Stimulated activated CD4-positive, alpha-beta T cell treated with anti-CD3 and anti-CD28 coated beads, Interleukin-1b, Interleukin-23, amount 100 ng/mL, for 1 hour (primary cell): ENCODE data around the gene ACACA.

Source experiments
- DNase-seq, 2 donors: peaks; one replicate each; pipeline ENCODE4 v3.0.0-alpha.2; 2020; ENCODE audit warnings: low read depth in 2 of 2

ACACA gene

DNA sequence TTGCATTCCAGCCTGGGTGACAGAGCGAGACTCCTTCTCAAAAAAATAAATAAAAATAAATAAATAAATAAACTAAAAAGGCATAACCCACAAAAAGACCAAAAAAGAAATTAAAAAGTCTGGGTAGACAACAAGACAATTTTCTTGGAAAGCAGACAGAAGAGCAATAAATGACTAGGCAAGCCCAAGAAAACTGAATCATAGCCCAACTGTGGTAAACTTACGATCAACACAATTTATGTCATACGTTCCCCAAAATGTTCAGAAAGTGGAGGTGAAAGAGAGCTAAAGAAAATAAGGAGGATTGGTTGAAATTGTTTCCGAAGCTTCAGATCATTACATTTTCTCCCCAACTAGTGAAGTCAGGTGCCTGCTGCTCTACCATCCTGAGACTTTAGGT is 62.1 kb downstream of the ACACA start:
- no peak for DNase-seq

DNA sequence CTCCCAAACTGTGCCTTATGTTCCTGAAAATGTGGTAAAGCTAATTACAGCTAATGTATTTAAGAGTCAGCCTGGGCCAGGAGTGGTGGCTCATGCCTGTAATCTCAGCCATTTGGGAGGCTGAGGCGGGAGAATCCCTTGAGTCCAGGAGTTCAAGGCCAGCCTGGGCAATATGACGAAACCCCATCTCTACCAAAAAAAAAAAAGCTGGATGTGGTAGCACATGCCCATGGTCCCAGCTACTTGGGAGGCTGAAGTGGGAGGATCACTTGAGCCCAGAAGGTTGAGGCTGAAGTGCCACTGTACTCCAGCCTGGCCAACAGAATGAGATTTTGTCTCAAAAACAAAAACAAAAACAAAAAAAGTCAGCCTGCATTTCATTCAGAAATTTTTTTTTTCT is 64.0 kb downstream of the ACACA start:
- DNase-seq, result no peak

DNA sequence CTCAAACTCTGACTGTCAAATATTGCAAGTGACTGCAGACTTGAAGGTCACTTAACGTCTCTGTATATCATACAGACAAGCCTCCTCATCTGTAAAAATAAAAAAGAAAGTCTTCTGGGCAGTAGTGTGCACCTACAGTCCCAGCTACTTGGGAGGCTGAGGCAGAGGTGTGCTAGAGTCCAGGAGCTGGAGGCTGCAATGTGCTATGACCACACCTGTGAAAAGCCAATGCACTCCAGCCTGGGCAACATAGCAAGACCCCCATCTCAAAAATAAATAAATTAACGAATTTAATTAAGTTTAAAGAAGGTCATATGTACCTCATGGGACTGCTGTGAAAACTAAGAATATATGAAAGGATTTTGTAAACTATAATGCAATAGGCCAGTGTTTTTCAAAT is 65.8 kb downstream of the ACACA start:
- no peak for DNase-seq

DNA sequence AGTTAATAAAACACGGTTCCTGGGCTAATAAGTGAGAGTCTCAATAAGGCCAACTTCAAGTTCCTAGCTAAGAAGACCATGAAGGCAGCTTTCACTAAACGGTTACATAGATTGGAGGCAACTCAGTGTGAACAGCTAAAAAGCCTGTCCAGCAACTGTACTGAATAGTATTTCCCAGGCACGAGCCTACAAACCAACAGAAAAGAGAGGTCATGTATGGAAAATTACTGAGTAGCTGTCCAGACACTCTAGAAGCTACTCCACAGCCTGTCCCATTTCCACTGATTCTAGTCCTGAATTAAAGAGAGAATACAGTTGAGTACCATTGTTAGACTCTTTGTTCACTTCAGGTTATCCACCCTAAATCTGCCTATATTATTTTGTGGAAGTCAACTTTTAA is 67.3 kb downstream of the ACACA start:
- no peak for DNase-seq

DNA sequence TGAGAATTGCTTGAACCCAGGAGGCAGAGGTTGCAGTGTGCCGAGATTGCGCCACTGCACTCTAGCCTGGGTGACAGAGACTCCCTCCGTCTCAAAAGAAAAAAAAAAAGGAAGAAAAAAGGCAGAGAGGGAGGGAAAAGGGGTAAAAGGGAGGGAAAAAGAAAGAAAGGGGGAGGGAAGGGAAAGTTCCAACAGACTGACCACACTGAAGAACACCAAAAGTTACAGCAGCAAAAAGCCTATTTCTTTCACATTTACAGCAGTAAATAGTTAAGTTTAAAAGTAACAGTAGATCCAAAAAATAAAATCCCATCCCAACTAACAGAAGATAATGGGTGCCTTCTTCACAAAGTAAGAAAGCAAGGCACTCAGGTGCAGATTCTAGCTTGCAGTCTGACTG is 67.8 kb downstream of the ACACA start:
- no peak for DNase-seq

DNA sequence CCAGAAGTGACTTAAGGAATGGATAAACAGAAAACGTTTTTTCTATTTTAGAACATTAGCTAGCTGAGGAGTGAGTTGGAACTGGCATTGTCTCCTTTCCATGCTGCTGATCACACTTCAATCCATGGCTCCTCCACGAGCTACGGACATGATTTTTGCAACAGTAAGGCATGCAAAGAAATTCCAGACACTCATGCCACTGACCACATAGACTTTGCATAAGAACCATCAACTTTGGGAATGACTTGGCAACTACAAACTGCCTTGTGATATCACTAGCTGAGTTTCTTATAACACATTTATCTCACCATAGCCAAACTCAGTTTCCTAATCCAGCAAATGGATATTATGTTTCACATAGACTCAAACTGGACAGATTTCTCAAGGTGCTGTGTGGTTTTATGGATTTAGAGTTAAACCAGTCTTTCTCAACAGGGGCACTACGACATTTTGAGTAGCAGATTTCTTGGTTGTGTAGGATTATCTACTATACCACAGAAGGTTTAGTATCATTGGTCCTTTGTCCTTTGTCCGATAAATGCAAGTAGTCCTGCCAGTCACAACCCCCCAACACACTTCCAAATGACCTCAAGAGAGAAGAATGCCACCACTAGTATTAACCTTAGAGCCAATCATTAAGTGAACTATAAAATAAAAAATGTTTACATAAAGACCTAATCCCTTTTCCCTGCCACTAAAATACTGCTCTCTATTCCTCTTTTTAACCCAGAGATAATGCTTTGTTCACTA is 79.1 kb downstream of the ACACA start:
- DNase-seq, result no peak

DNA sequence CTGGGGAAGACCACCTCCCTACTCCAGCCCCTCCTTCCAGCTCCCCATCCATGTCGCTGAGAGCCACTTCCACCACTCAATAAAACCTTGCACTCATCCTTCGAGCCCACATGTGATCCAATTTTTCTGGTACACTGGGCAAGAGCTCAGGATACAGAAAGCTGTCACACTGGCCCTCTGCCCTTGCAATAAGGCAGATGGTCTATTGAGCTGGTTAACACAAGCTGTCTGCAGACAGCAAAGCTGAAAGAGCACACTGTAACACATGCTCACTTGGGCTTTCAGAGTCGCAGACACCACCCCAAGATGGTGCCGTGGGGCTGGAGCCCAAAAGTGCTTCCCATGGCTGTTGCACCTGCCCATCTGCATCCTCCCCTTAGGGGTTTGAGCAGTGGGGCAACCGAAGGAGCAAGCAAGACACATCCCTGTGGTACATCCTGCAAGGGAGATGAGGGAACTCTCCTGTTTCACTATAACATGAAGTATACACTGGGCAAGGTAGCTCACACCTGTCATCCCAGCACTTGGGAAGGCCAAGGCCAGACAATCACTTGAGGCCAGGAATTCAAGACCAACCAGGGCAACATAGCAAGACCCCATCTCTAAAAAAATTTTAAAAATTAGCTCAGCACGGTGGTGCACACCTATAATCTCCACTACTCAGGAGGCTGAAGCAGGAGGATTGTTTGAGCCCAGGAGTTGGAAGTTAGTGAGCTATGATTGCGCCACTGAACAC is 83.6 kb downstream of the ACACA start:
- DNase-seq, result no peak

DNA sequence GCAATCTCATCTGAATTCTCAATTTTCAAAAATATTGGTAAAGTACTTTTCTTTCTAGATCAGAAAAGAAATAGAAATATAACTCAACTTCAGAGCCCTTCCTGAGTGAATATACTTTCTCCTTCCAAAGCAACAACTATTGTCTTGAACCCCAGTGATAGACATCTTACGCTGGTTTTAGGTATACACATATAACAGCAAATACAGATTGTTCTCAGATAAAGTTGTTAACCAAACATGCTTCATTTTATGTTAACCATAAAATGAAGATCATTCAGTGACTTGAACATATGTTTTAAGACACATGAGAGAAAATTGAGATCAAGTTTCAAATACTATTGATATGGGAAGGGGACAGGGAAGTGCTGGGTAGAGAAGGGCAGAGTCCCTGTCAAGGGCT is 84.5 kb downstream of the ACACA start:
- no peak for DNase-seq

DNA sequence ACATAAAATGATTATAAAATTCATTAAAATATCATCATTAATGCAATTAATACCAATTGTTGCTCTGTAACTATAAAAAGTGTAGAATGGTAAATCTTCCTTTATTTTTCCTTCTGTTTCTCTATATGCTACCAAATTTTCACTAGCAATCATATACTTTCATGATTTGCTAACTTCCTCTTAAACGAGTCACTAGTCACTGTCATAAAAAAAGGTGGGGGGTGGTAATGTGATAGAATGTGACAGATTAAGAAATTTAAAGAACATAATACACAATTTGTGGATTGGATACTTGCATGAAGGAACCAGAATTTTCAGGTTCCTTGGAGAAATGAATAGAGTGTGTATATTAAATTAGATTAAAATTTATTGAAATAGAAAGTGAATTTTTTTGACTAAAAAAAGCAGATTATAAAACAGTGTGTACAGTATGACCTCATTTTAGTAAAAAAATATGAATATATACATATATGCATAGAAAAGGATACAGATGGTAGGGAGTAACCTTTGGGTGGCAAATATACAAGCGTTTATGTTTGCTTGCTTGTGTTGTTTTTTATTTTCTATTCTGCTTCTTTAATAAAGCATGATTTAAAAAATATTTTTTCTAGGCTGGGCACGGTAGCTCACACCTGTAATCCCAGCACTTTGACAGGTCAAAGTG is 87.6 kb downstream of the ACACA start:
- DNase-seq, result no peak

DNA sequence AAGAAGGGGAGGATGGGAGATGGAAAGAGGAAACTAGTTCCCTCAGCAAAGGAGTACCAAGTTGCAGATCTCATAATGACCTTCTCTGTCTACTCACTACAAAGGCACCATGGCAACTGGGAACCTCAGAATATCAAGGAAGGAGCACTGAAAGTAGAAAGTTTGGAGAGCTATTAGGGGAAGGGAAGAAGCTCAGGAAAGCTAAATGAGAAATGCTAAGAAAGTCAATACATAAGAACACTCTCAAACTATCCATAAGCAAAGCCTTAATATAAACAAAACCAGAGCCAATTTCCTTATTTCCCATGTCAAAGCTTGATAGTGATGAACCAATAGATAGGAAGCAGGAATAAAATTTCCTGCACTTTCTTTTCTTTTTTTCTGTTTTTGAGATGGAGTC is 88.8 kb downstream of the ACACA start:
- DNase-seq, result no peak

DNA sequence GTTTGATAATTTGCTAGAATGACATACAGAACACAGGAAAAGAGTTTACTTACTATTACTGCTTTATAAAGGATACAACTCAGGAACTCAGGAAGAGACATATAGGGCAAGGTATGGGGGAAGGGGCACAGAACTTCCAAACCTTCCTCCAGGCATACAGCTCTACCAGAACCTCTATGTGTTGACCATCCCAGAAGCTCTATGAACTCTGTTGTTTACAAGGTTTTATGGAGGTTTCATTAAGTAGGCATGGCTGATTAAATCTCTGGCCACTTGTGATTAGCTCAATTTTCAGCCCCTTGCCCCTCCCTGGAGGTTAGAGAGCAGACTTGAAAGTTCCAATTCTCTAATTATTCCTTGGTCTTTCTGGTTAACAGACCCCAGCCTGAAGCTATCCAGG is 91.0 kb downstream of the ACACA start:
- DNase-seq, result no peak

DNA sequence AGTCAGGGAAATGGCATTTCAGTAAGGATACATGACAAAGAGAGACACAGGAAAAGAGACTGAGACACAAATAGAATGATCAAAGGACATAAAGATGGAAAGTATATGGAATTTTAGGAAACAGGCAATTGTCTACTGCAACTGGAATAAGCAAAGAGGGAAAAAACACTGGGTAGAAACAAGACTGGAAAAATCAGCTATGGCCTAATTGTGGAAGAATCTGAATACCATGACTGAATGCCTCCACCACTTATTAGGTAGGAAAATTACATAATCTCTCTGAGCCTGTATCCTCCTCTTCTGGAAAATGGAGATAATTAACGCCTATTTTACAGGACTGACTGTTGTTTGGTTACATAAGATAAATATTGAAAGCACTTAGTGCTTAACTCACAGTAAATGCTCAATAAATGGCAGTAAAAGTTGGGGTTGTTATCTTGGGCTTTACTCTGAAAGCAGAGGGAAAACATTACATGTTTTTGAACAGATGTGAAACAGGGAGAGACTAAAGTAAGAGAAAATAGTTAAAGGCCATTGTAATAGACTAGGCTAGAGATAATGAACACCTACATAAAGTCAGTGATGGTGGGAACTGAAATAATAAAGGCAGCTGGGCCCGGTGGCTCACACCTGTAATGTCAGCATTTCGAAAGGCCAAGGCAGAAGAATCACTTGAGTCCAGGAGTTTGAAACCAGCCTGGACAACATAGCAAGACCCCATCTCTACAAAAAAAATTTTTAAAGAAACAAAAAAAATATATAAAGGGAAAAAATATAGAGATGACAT is 94.3 kb downstream of the ACACA start:
- DNase-seq, result no peak

DNA sequence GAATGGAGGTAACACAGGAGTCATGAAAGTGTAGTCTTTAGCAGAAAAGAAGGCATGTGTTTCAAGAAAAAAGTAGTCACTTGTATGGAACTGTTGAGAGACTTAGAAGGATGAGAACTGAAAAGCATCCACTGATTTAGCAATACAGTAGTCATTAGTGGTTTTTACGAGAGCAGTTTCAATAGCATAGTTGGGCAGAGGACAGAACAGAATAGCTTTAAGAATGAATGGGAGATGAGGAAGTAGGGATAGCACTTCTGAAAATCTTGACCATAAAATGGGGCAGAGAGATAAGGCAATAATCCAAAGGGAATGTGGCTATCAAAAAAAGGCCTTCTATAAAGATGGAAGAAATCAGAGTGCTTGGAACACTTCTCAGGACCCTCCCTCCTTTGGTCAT is 95.7 kb downstream of the ACACA start:
- no peak for DNase-seq

DNA sequence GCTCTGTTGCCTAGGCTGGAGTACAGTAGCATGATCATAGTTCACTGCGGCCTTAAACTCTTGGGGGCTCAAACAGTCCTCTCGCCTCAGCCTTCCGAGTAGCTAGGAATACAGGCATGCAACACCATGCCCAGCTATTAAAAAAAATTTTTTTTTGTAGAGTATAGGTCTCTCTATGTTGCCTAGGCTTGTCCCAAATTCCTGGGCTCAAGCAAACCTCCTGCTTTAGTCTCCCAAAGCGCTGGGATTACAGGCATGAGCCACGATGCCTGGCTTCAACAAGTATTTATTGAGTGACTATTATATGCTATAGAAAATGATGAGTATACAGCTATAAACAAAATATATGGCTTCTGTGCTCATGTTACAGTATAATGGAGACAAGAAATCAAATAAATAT is 97.6 kb downstream of the ACACA start:
- no peak for DNase-seq

DNA sequence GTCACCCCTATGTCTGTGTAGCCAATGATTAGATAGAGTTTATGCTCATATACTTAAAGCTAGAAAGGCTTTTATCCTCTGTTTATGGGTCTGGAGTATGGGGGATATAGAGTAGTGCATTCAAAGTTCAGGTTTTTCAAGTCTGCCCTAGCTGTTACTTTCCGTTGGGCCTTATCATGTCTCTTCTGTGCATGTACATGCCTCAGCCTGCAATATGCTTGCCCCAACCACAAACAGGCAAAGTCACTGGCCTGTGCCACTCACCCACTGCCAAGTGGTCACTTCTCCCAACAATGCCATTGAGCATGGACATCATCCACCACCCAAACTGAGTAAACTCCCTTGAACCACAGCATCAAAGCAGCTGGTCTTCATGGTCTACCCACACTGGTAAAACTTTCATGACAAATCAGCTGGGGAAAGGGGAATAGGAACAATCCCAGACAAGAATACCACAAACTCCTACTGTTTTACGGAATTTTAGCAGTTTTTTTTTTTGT is 101.2 kb downstream of the ACACA start:
- DNase-seq, result no peak

DNA sequence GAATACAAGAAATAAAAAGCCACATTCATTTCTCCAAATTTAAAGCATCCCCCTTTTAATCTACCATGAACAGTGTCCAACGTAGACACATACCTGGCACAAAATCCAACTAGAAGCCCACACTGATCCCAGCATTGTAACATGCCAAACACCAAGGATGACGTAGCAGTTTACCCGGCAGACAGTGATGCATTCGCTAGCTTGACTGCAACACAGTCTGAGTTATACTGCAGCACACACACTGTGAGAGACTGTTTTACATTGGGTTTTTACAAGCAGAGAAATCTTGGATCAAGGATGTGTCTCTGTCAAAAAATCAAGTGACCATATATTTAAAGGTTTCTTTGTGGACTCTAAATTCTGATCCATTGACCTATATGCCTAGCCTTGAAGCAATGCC is 105.3 kb downstream of the ACACA start:
- DNase-seq, result no peak

DNA sequence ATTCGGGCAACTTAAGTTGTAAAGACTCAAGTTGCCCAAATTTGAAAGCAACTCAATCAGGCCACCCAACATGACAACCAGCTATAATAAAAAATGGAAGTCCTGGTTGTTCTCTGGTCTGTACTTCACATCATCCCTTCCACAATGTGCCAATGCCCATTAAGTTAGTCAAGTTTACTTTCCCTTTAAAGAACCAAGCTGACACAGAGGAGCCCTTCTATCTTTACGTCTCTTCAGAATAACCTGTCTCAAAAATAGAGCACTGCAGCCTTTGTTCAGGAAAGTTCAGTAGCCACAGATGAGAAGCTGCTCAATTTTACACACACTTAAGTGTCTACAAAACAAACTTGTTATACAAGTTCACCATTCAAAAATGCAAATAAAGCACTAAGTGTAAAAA is 106.0 kb downstream of the ACACA start:
- DNase-seq, result no peak

DNA sequence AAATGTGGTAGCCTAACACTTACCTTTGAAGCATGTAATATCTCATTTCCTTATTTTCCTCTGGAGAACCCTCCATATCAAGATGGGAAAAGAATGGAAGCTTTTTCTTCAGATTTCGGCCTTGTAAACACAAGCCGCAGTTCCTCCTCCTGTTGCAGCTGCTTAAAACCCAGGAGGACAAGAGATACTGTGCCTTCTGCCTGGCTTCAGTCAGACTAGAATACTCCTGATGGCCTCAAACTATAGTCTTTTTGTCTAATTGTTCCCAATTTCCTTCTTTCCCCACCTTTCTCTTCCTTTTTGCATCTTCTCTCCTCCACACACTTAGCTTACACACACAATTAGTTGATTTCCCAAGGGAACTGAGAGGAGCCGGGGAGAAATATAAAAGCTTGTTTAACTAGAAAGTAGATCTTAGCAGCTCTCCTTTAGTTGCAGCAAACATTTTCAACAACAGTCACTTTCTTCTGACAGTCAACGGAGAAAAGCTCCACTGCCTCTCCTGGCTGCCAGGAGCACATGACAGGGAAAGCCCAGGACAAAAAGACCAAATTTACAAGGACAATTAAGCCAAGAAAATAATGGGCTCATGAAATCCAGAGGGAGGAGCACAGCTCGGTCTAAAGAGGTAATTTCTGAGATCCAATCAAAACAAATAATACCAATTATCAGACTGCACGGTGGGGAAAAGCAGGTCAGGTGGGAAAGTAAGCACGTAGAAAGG is 107.2 kb downstream of the ACACA start:
- no peak for DNase-seq

DNA sequence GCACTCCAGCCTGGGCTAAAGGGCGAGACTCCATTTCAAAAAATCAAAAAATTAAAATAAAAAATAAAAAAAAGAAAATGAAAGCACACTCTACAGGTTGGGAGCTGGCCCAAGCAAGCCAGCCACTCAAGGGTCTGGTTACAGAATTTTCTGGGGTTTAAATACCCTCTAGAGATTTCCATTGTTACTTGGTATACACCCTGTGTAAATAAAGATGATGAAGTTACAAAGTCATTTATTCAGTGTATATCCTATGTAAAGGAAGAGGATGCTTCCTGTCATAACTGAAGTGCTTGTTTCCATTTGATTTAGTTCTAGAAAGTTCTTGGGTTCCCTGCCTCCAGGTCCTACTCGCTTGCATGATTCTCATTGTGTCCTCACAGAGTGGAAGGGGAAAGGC is 110.7 kb downstream of the ACACA start:
- DNase-seq, result no peak

DNA sequence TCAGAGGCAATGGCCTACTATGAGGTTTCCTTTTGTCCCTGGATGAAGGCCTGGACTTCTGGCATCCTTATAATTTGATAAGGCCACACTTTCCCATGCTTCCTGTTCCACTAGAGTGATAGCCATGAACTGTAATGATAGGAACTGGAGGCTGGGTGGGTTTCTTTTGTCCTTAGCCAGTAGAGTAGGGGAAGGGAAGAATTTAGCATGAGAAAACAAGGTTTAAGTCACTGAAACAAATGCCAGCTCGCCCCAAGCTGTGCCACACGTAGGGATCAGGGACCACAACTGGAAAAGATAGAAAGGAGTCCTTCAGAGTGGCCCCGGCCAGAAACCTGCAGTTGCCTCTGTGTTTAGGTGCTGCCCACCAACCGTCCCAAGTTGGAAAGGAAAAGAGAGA is 111.7 kb downstream of the ACACA start:
- DNase-seq, result no peak

DNA sequence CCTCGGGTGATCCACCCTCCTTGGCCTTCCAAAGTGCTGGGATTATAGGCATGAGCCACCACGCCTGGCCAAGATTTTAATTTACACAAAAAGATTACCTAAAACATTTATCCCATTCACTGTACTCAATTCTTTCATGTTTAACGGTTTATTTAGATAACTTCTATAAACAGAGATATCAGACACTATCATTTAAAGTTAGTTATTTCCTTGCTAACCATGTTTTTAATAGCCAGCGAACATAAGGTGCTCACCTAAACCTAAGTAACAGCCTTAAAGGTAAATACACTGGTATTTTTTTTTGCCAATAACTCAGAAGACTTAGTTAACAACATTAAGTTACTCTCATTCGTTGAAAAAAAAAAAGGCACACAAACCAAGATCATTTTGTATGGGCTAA is 112.9 kb downstream of the ACACA start:
- DNase-seq, result no peak
